Measurements from ENCODE around the gene PLCXD1.

Gene PLCXD1

DNA sequence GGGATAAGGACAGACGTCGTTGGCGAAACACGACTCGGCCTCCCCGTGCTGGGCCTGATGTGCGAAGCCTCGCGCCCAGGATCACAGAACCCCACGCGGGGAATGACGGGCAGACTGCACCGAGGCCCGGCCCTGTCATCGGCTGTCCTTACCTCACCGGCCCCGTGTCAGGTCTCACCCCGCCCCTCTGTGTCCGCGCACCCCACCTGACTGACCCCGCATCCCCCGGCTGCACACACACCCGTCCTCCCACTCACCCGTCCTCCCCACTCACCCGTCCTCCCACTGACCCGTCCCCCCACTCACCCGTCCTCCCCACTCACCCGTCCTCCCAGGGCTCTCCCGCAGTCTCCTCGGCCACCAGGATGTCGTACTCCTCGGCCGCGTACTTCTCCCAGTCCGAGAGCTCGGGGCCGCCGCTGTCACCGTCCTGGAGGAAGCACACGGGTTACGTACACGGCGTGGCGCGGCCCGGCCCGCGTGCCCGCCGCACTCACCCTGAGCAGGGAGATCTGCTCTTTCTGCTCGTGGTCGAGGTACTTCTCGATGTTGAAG is 57.2 kb downstream of the PLCXD1 start:
- no peak for DNase-seq (ENCODE audit: low spot score)
- Histone ChIP-seq H3K4me3 (no peak overlapping the region), H3K27ac (no peak overlapping the region)
- TF ChIP-seq, protein P1, sequence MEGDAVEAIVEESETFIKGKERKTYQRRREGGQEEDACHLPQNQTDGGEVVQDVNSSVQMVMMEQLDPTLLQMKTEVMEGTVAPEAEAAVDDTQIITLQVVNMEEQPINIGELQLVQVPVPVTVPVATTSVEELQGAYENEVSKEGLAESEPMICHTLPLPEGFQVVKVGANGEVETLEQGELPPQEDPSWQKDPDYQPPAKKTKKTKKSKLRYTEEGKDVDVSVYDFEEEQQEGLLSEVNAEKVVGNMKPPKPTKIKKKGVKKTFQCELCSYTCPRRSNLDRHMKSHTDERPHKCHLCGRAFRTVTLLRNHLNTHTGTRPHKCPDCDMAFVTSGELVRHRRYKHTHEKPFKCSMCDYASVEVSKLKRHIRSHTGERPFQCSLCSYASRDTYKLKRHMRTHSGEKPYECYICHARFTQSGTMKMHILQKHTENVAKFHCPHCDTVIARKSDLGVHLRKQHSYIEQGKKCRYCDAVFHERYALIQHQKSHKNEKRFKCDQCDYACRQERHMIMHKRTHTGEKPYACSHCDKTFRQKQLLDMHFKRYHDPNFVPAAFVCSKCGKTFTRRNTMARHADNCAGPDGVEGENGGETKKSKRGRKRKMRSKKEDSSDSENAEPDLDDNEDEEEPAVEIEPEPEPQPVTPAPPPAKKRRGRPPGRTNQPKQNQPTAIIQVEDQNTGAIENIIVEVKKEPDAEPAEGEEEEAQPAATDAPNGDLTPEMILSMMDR (IDR thresholded peaks at IDR 0.05): no peak

DNA sequence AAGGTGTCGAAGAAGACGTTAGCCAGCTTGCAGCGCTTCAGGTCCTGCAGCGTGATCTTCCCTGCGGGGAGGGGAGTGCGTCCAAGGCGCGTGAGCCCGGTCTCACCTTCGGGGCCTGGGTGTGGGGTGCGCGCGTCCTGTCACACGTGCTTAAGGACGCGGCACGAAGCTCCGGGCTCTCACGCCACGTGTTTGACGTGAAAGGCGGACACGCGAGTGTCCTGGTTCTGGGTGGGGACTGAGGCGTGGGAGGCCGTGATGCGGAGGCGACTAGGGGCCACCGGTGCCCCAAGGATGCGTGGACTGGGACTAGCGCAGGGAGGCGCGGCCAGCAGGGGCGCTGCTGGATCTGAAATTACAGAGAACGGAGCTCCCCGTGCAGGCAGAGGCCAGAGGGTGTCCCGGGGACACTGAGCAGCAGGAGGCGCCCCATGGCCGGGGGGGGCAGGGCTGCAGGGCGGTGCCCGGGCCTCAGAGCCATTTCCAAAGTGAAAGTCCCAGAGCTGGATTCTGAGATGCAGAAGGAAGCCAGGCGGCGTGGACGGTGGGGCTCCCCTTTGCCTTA is 57.7 kb downstream of the PLCXD1 start:
- H3K4me3 ChIP-seq: no peak overlapping the region
- TF ChIP-seq, protein P1 (IDR thresholded peaks at IDR 0.05): no peak
- no peak overlapping the region for H3K27ac ChIP-seq
- no peak for DNase-seq (ENCODE audit: low spot score)

DNA sequence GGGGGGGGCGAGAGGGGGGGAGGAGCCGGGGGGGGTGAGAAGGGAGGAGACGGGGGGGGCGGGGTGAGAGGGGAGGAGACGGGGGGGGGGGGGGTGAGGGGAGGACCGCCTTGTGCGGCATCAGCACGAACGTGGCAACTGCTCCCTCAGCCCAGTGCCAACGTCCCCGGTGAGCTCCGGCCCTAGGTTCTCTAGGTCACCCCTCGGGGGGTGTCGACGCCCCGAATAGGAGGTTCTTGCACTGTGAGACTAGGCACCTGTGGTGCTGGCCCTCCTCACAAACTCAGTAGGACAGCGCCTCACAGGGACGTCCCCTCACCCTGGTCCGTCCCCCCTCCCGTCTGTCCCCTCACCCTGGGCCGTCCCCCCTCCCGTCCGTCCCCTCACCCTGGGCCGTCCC is 58.9 kb downstream of the PLCXD1 start:
- no peak overlapping the region for H3K27ac ChIP-seq
- DNase-seq (ENCODE audit: low spot score): no peak
- TF ChIP-seq, protein P1 (IDR thresholded peaks at IDR 0.05): no peak

DNA sequence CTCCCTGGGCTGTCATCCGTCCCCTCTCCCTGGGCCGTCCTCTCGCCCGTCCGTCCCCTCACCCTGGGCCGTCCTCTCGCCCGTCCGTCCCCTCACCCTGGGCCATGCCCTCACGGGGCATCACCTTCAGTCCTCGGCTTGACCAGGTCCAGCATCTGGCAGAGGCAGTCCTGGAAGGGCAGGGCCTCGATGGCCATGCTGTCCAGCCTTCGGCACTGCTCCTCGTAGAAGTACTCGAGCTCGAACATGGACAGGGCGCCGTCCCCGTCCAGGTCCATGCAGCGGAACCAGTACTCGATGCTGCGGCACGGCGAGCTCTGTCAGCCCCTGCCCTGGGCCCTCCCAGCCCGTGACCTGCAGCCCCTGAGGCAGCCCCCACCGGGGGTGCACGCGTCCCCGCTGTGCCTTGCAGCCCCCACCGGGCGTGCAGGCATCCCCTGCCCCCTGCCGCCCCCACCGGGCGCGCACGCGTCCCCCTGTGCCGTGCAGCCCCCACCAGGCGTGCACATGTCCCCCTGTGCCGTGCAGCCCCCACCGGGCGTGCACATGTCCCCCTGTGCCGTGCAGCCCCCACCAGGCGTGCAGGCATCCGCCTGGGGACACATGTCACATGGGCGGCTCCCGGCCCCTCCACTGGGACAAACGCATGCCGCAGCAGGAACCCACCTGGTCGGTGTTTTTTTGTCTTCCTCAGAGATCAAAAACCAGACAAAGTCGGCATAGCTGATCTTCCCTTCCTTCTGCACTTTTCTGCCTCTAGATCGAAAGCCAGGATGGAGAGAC is 59.7 kb downstream of the PLCXD1 start:
- Histone ChIP-seq H3K4me3 (no peak overlapping the region), H3K27ac (no peak overlapping the region)
- no peak for DNase-seq (ENCODE audit: low spot score)
- TF ChIP-seq, protein P1 (IDR thresholded peaks at IDR 0.05): no peak

More for the DNA sequence above, 58.9 kb downstream of the PLCXD1 start:
- no peak overlapping the region for H3K4me3 ChIP-seq

DNA sequence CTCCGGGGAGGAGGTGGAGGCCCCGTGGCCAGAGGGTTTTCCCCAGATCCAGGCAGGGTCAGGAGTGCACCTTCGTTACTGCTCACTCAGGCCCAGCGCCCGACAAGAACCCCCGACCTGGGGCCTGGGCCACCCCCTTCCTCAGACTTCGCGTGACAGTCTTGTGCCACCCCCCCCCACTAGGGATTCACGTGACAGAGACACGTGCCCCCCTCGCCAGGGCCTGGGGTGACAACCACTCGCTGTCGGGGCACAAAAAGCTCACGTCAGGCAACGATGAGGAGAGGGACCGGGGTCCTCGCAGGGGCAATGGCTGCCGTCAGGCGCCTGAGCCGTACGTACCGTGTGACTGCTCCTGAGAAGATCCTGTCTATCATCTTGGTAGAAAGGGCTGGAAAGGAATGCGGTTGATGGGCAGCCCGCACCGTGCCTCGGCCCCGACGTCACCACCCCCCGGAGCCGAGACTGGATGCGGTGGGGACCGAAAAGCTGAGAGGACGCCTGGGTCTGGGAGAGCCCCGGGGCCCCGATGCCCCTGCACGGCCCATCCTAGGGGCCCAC is 60.4 kb downstream of the PLCXD1 start:
- TF ChIP-seq, protein P1 (IDR thresholded peaks at IDR 0.05): no peak
- Histone ChIP-seq H3K4me3 (no peak overlapping the region), H3K27ac (no peak overlapping the region)
- DNase-seq (ENCODE audit: low spot score): no peak

DNA sequence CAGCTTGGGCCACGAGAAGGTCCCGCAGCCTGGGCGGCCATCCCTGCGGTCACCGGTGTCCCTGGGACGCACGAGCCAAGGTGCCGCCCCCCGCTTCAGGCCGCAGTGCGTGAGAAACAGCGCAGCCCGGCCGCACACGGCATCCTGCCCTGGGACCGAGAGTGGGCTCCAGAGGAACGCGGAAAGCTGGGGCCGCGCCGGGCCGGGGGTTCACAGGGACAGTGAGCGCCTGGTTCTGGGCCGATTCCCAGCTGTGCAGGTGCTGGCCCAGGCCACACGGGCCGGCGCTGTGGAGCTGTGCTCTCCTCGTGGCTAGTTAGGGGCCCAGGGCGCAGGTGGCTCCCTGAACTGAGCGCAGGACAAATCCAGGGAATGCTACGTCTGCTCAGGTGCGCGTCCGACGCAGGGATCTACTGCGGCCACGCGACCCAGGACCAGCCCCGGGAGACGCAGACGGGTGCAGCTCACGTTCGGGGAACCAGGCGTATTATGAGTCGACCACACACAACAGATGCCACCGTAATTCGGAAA is 63.3 kb downstream of the PLCXD1 start:
- Histone ChIP-seq H3K4me3 (no peak overlapping the region), H3K27ac (no peak overlapping the region)
- TF ChIP-seq, protein P1 (IDR thresholded peaks at IDR 0.05): no peak
- no peak for DNase-seq (ENCODE audit: low spot score)
